Activated naive CD8-positive, alpha-beta T cell (primary cell): ENCODE results near the gene NAT9.

Experiments used
- H3K27ac Mint-ChIP-seq: one replicate; pipeline ENCODE4 v1.8.0; 2021; ENCODE audit warnings: mixed read lengths
- H3K27me3 Mint-ChIP-seq: one replicate; pipeline ENCODE4 v1.8.0; 2021; ENCODE audit warnings: mixed read lengths
- H3K36me3 Mint-ChIP-seq: one replicate; pipeline ENCODE4 v1.8.0; 2021; ENCODE audit warnings: mixed read lengths
- H3K4me1 Mint-ChIP-seq: one replicate; pipeline ENCODE4 v1.8.0; 2021; ENCODE audit warnings: low read depth, mixed read lengths
- H3K4me3 Mint-ChIP-seq: one replicate; pipeline ENCODE4 v1.8.0; 2021; ENCODE audit warnings: mild to moderate bottlenecking, mixed read lengths
- H3K9me3 Mint-ChIP-seq: one replicate; pipeline ENCODE4 v1.8.0; 2021; ENCODE audit warnings: low read depth, mixed read lengths

Gene NAT9

GRCh38 chr17:74764751-74765286 lies 11.3 kb downstream of the NAT9 start:
- Mint-ChIP-seq H3K36me3 (peaks cover 2% of the 10 kb centered on the region), H3K4me1 (peaks cover 26% of the 10 kb centered on the region), H3K9me3 (no peaks in the 10 kb centered on the region), H3K27me3 (no peaks in the 10 kb centered on the region), H3K4me3 (no peak overlapping the region), H3K27ac (no peak overlapping the region)

GRCh38 chr17:74763565-74764387 lies 12.4 kb downstream of the NAT9 start:
- Mint-ChIP-seq H3K27me3 (no peaks in the 10 kb centered on the region), H3K36me3 (peaks cover 2% of the 10 kb centered on the region), H3K4me3 (no peak overlapping the region), H3K9me3 (no peaks in the 10 kb centered on the region), H3K4me1 (peaks cover 33% of the 10 kb centered on the region), H3K27ac (peak overlapping the region; percentile 61)

GRCh38 chr17:74761931-74762330 lies 14.2 kb downstream of the NAT9 start:
- Mint-ChIP-seq H3K4me3 (no peak overlapping the region), H3K36me3 (peaks cover 2% of the 10 kb centered on the region), H3K27ac (peak overlapping the region; percentile 10), H3K9me3 (no peaks in the 10 kb centered on the region), H3K4me1 (peaks cover 48% of the 10 kb centered on the region), H3K27me3 (no peaks in the 10 kb centered on the region)

GRCh38 chr17:74761419-74761818 lies 14.7 kb downstream of the NAT9 start:
- peaks cover 53% of the 10 kb centered on the region for H3K4me1 Mint-ChIP-seq
- no peaks in the 10 kb centered on the region for H3K9me3 Mint-ChIP-seq
- H3K27ac Mint-ChIP-seq = peak overlapping the region; percentile 82
- no peak overlapping the region for H3K4me3 Mint-ChIP-seq
- no peaks in the 10 kb centered on the region for H3K27me3 Mint-ChIP-seq
- H3K36me3 Mint-ChIP-seq = peaks cover 2% of the 10 kb centered on the region

DNA sequence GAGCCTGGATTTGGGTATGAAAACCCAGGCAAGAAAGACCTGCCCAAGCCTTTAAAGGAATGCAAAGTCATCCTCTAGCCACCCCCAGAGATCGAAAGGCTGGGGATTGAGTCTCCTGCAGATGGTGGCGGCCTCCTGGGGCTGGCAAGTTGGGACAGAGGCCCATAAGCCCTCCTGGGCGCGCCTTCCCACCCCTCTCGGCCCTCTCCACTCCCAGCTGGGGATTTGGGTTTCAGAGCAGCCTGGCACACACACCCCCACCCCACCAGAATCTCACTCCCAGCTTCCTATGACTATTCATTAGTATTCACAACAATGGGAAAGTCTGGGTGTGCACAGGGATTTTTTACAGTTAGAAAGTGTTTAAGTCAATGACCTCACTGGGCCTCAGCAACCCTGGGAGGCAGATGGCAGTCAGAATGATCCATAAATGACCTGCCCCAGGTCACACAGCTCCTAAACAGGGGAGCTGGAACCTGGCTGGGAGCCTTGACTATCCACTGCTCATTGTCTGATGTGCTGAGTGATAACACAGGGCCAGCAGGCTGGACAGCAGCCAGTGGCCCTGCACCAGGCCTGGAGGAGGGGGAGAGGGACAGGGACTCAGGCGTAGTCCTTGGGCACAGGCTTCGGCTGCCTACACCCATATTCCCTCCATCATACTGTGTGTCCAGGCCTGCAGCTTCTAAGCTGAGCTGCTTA lies 15.6 kb downstream of the NAT9 start:
- Mint-ChIP-seq H3K9me3 (no peaks in the 10 kb centered on the region), H3K27me3 (no peaks in the 10 kb centered on the region), H3K4me1 (peaks cover 54% of the 10 kb centered on the region), H3K4me3 (no peak overlapping the region), H3K27ac (peak overlapping the region; percentile 68), H3K36me3 (no peaks in the 10 kb centered on the region)

DNA sequence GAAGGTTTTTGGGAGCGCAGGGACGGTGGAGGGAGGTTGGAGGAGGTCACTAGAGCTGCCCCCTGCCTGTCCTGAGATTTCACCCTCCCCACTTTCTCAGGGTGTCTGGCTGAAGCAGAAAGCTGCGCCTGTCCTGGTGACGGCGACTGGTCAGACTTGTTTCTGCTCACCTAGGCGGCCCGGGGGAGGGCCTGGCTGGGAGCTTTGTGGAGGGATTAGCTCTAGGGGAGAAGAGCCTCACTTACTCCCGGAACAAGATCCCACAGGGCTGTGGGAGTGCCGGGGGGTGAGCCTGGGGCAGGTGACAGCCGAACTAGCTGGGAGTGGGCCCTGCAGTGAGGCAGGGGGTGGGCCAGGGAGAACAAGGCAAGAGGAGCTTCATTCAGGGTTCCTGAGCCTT lies 16.2 kb downstream of the NAT9 start:
- Mint-ChIP-seq H3K4me3 (peak overlapping the region; percentile 77), H3K27me3 (no peaks in the 10 kb centered on the region), H3K4me1 (peaks cover 60% of the 10 kb centered on the region)

GRCh38 chr17:74759243-74759801 lies 16.8 kb downstream of the NAT9 start:
- H3K4me3 Mint-ChIP-seq = peak overlapping the region; percentile 77
- no peaks in the 10 kb centered on the region for H3K36me3 Mint-ChIP-seq
- H3K9me3 Mint-ChIP-seq = no peaks in the 10 kb centered on the region
- no peaks in the 10 kb centered on the region for H3K27me3 Mint-ChIP-seq
- peak overlapping the region; percentile 82 for H3K27ac Mint-ChIP-seq
- H3K4me1 Mint-ChIP-seq = peaks cover 66% of the 10 kb centered on the region

More for the DNA sequence above, 16.2 kb downstream of the NAT9 start:
- peak overlapping the region; percentile 82 for H3K27ac Mint-ChIP-seq
- no peaks in the 10 kb centered on the region for H3K9me3 Mint-ChIP-seq
- no peaks in the 10 kb centered on the region for H3K36me3 Mint-ChIP-seq

DNA sequence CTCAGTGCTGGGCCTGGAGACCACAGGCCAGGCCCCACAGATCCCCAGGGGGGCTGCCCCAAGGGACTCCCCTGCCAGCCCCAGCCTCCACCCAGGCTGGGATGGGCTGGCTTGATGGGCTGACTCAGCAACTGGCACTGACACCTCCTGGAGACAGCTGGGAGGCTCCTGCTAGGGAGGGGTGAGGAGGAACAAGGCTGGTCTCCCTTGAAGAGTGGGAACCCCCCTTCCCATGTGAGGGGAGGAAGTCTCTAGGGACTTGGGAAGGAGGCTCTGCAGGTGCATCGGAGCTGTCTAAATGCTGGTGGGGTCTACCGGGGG lies 17.3 kb downstream of the NAT9 start:
- Mint-ChIP-seq H3K27me3 (no peaks in the 10 kb centered on the region), H3K4me1 (peaks cover 71% of the 10 kb centered on the region), H3K9me3 (no peaks in the 10 kb centered on the region), H3K4me3 (peak overlapping the region; percentile 77), H3K27ac (peak overlapping the region; percentile 81), H3K36me3 (no peaks in the 10 kb centered on the region)

DNA sequence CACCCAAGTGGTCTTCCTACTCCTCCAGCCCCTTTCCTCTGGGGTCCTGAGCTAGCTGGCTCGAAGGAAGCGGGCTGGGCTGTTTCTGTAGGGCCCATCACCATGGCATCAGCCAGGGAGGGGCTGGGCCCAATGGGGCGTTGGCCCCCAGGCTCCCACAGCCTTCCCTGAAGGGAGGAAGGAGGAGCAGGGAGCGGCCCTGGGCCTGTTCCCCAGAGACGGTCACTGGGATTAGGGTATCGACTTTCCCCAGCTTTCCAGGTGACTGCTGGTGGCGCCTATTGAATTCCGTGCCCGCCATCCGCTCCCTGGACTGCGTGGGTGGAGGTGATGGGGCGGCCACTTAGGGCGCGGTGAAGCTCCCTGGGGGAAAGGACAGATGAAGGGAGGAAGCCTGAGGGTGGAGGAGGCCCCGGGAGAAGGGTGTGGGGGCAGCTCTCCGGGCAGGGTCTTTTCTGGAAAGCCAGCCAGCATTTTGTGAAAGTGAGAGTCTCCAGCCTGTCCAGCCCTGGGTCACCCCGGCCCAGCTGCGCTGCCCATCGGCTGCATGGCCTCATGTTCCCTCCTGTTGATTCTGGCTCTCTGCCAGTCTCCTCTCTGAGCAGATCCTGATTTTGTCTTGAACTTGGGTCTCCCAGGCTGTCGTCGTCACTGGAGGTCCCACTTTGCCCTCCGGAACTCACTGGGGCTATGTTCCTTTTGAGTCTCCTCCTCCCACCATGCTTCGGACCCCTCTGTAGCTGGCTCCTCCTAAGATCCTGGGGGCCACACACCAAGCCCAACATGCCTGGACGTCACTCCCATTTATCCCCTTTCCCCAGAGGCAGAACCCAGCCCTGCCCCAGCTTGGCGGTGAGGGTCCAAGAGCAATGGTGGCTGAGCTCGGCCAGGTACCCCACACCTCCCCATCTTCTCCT lies 18.0 kb downstream of the NAT9 start:
- Mint-ChIP-seq H3K4me1 (peaks cover 77% of the 10 kb centered on the region), H3K4me3 (peak overlapping the region; percentile 77), H3K27me3 (no peaks in the 10 kb centered on the region), H3K27ac (peak overlapping the region; percentile 81), H3K36me3 (no peaks in the 10 kb centered on the region), H3K9me3 (no peaks in the 10 kb centered on the region)

GRCh38 chr17:74757502-74757901 lies 18.6 kb downstream of the NAT9 start:
- H3K4me3 Mint-ChIP-seq = peak overlapping the region; percentile 23
- H3K36me3 Mint-ChIP-seq = no peaks in the 10 kb centered on the region
- peak overlapping the region; percentile 81 for H3K27ac Mint-ChIP-seq
- no peaks in the 10 kb centered on the region for H3K27me3 Mint-ChIP-seq
- H3K9me3 Mint-ChIP-seq = no peaks in the 10 kb centered on the region
- peaks cover 82% of the 10 kb centered on the region for H3K4me1 Mint-ChIP-seq

DNA sequence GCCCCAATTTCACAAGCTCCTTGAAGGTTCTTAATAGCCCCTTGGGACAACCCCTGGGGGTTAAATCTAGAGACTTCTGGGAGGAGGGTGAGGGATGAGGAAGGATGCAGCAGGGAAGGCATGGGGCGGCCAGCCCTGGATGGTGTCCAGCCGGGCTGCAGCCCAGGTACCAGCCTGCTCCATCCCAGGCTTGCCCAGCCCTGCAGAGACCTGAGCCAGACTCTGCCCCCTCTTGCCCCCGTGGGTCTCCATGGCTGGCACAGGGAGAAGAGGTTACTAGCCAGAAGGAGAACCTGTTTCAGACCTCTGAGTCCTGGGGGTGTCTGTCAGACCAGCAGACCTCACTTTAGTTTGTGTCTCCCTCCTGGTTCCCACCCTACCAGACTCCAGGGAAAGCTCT lies 19.3 kb downstream of the NAT9 start:
- Mint-ChIP-seq H3K27me3 (no peaks in the 10 kb centered on the region), H3K9me3 (no peaks in the 10 kb centered on the region), H3K4me1 (peaks cover 88% of the 10 kb centered on the region), H3K4me3 (no peak overlapping the region), H3K27ac (peak overlapping the region; percentile 66), H3K36me3 (no peaks in the 10 kb centered on the region)

- Mint-ChIP-seq H3K4me3 (no peak overlapping the region), H3K27me3 (no peaks in the 10 kb centered on the region), H3K4me1 (peaks cover 90% of the 10 kb centered on the region), H3K27ac (peak overlapping the region; percentile 56), H3K9me3 (no peaks in the 10 kb centered on the region), H3K36me3 (no peaks in the 10 kb centered on the region)
These were observed 20.6 kb downstream of the NAT9 start for GRCh38 chr17:74755533-74755932.

- no peaks in the 10 kb centered on the region for H3K36me3 Mint-ChIP-seq
These were observed 21.3 kb downstream of the NAT9 start for GRCh38 chr17:74754832-74755231.

DNA sequence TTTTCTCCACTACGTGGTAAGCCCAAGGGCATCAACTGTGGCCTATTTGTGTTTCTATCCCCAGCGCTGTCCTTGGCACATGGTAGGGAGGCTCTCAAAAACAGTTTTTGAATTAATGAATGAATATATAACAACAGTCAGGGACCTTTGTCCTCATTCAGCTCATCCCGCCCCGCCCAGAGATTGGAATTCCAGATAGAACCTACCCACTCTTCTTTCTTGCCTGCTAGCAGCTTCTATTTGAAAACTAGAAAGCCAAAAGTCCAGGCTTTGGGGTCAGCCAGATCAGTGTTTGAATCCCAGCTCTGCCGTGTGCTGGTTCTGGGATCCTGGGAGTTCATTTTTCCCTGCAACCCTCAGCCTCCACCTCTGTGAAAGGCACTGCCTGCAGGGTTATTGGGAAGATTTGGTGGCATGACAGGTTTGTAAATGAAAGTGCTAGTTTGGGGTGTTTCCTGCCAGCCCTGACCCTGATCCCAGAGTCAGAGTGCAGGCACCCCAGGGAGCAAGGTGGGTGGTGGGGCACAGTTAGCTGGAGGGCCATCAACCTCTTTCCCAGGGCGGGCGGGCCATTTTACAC lies 23.2 kb downstream of the NAT9 start:
- peak overlapping the region; percentile 69 for H3K27ac Mint-ChIP-seq
- H3K36me3 Mint-ChIP-seq = no peaks in the 10 kb centered on the region
- no peaks in the 10 kb centered on the region for H3K27me3 Mint-ChIP-seq
- peak overlapping the region; percentile 93 for H3K4me3 Mint-ChIP-seq
- peaks cover 69% of the 10 kb centered on the region for H3K4me1 Mint-ChIP-seq
- H3K9me3 Mint-ChIP-seq = no peaks in the 10 kb centered on the region

More at GRCh38 chr17:74754832-74755231, 21.3 kb downstream of the NAT9 start:
- Mint-ChIP-seq H3K4me3 (peak overlapping the region; percentile 38), H3K4me1 (peaks cover 86% of the 10 kb centered on the region), H3K27ac (peak overlapping the region; percentile 56), H3K27me3 (no peaks in the 10 kb centered on the region), H3K9me3 (no peaks in the 10 kb centered on the region)
